Esophagus muscularis mucosa (tissue), 4 donors: ENCODE measurements around the gene SLC2A3.

Source experiments
- EP300 ChIP-seq: sonication (generic); formaldehyde crosslinking; IDR thresholded peaks from one replicate; pipeline ENCODE4 v1.6.1; 2017; ENCODE audit warnings: antibody characterized with exemption
- POLR2A ChIP-seq: fragments of 450-650 bp; IDR thresholded peaks from one replicate; pipeline ENCODE4 v1.6.1; 2017; ENCODE audit warnings: antibody characterized with exemption, moderate library complexity, mild to moderate bottlenecking, low read depth
- TF ChIP-seq, protein P1 (sequence below), 3 experiments: fragments of 200-600 bp in 2 of 3; fragments of 450-650 bp in 1 of 3; sonication (generic) in 2 of 3; IDR thresholded peaks; one replicate each; pipeline ENCODE4 v1.5.1; 2017 to 2019; ENCODE audit warnings: antibody characterized with exemption in 3 of 3, mild to moderate bottlenecking in 2 of 3, moderate library complexity in 1 of 3

DNA sequence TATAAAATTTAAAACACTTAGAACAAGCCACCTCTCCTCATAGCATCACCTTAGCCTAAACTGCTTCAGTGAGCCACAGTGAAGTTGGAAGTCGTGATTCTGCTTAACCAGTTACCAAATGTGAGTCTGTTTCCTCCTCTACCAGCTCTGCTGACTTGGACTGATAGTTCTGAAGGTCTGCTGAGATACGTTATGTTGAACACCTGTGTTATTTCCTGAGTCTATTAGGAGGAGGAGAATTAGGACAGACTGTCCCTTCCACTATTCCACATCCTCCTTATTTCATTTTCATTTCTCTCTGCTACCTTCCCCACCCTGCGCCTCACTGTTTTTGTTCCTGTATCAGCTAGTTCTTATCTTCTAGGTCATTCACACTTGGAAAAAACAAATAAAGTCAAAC is 65.7 kb downstream of the SLC2A3 start:
- TF ChIP-seq EP300 = no peak
- TF ChIP-seq POLR2A = no peak
- TF ChIP-seq, protein P1, sequence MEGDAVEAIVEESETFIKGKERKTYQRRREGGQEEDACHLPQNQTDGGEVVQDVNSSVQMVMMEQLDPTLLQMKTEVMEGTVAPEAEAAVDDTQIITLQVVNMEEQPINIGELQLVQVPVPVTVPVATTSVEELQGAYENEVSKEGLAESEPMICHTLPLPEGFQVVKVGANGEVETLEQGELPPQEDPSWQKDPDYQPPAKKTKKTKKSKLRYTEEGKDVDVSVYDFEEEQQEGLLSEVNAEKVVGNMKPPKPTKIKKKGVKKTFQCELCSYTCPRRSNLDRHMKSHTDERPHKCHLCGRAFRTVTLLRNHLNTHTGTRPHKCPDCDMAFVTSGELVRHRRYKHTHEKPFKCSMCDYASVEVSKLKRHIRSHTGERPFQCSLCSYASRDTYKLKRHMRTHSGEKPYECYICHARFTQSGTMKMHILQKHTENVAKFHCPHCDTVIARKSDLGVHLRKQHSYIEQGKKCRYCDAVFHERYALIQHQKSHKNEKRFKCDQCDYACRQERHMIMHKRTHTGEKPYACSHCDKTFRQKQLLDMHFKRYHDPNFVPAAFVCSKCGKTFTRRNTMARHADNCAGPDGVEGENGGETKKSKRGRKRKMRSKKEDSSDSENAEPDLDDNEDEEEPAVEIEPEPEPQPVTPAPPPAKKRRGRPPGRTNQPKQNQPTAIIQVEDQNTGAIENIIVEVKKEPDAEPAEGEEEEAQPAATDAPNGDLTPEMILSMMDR (IDR thresholded peaks at IDR 0.05) = no peak
